Measurements from ENCODE around the gene RFXANK.

GRCh38 chr19:19155495-19156219 lies 36.4 kb upstream of the RFXANK start:
- TF ChIP-seq EZH2 (IDR thresholded peaks at IDR 0.05; ENCODE audit: borderline replicate concordance), result no peak
- TF ChIP-seq CTCF (IDR thresholded peaks at IDR 0.05; ENCODE audit: poor library complexity), result no peak
- no peak for TF ChIP-seq EZH2phosphoT487 (IDR thresholded peaks at IDR 0.05; ENCODE audit: low read depth, severe bottlenecking, unreplicated experiment)
